SK-N-SH (cell line): ENCODE results near the gene NOTCH3. TPM values are rescaled to one million over a fixed set of nuclear protein-coding genes. Genes with fewer than 3 reads are reported as not detected.

Experiments used
- CTCF ChIA-PET: fragments of 300-600, 350-600 bp; formaldehyde crosslinking; extraction: SDS; loops from one replicate; lab custom pipeline; 2021; lab: Yijun Ruan, JAX
- POLR2A ChIA-PET: fragments of 350-600 bp; sonication (Branson Sonifier 250); formaldehyde crosslinking; extraction: SDS; loops from one replicate; lab custom pipeline; 2020; ENCODE audit warnings: antibody characterized with exemption, inconsistent platforms; lab: Yijun Ruan, JAX
- DNase-seq: peaks from one replicate; pipeline ENCODE4 v3.0.0; 2012
- H2AFZ ChIP-seq: fragments of 200-600 bp; sonication (generic); 2 replicates; pipeline ENCODE4 v1.8.1; 2016; ENCODE audit warnings: antibody characterized with exemption, mild to moderate bottlenecking, low read depth
- H3F3A ChIP-seq: fragments of 200-600 bp; sonication (generic); replicated peaks from 2 replicates; pipeline ENCODE3; 2016; ENCODE audit warnings: antibody characterized with exemption, mild to moderate bottlenecking; ENCODE audit not compliant: insufficient read depth
- H3K27ac ChIP-seq, 2 experiments: fragments of 200-500 bp in 1 of 2; fragments of 200-600 bp in 1 of 2; sonication (Bioruptor generic) in 1 of 2; sonication (generic), shearing (Covaris generic) in 1 of 2; 2 replicates each; pipeline versions ENCODE4 v1.5.1 to v1.6.1; 2014 to 2016; ENCODE audit warnings: low read depth in 2 of 2, inconsistent platforms in 1 of 2, low read length in 1 of 2, mild to moderate bottlenecking in 1 of 2, mixed read lengths in 1 of 2
- H3K27me3 ChIP-seq: fragments of 200-600 bp; sonication (generic), shearing (Covaris generic); 2 replicates; pipeline ENCODE4 v1.6.1; 2016; ENCODE audit warnings: mixed run types; ENCODE audit not compliant: insufficient read depth
- H3K36me3 ChIP-seq, 2 experiments: fragments of 200-500 bp in 1 of 2; fragments of 200-600 bp in 1 of 2; sonication (Bioruptor generic) in 1 of 2; sonication (generic) in 1 of 2; replicated peaks in 1 of 2; 2 replicates each; pipeline versions ENCODE3 to v1.5.1; 2014 to 2016; ENCODE audit warnings: low read length in 1 of 2, mild to moderate bottlenecking in 1 of 2; ENCODE audit not compliant: insufficient read depth in 2 of 2, control insufficient read depth in 1 of 2
- H3K4me1 ChIP-seq, 2 experiments: fragments of 200-500 bp in 1 of 2; fragments of 200-600 bp in 1 of 2; sonication (Bioruptor generic) in 1 of 2; sonication (generic), shearing (Covaris generic) in 1 of 2; 2 replicates each; pipeline versions ENCODE4 v1.5.1 to v1.6.1; 2014 to 2016; ENCODE audit warnings: low read depth in 1 of 2, low read length in 1 of 2, mixed run types in 1 of 2; ENCODE audit not compliant: insufficient read depth in 2 of 2, control insufficient read depth in 1 of 2
- H3K4me2 ChIP-seq: fragments of 200-600 bp; sonication (generic), shearing (Covaris generic); 2 replicates; pipeline ENCODE4 v1.6.1; 2017; ENCODE audit warnings: mixed run types
- H3K4me3 ChIP-seq, 2 experiments: fragments of 200-500 bp in 1 of 2; fragments of 200-600 bp in 1 of 2; sonication (Bioruptor generic) in 1 of 2; sonication (generic), shearing (Covaris generic) in 1 of 2; 2 replicates each; pipeline versions ENCODE4 v1.5.1 to v1.8.1; 2014 to 2016; ENCODE audit warnings: low read depth in 2 of 2, inconsistent platforms in 1 of 2, low read length in 1 of 2, mild to moderate bottlenecking in 1 of 2, mixed read lengths in 1 of 2, moderate library complexity in 1 of 2
- H3K79me2 ChIP-seq: fragments of 200-600 bp; sonication (generic); 2 replicates; pipeline ENCODE4 v1.8.1; 2017; ENCODE audit warnings: mild to moderate bottlenecking; ENCODE audit not compliant: insufficient read depth
- H3K9ac ChIP-seq: fragments of 200-600 bp; sonication (generic); 2 replicates; pipeline ENCODE4 v1.6.1; 2017; ENCODE audit warnings: mixed run types
- H3K9me2 ChIP-seq: fragments of 200-600 bp; sonication (generic); 2 replicates; pipeline ENCODE4 v1.6.1; 2017; ENCODE audit warnings: mixed run types
- H3K9me3 ChIP-seq: fragments of 200-600 bp; sonication (generic); 2 replicates; pipeline ENCODE4 v1.6.1; 2017; ENCODE audit warnings: mixed run types, mild to moderate bottlenecking, moderate library complexity
- H4K20me1 ChIP-seq: fragments of 200-600 bp; sonication (generic); 2 replicates; pipeline ENCODE4 v1.6.1; 2017; ENCODE audit warnings: mild to moderate bottlenecking, mixed run types; ENCODE audit not compliant: insufficient read depth
- FOXM1 ChIP-seq: IDR thresholded peaks from 2 replicates; pipeline ENCODE4 v1.4.0; 2012; ENCODE audit warnings: low read depth, mild to moderate bottlenecking
- MEF2A ChIP-seq: IDR thresholded peaks from 2 replicates; pipeline ENCODE4 v1.4.0; 2012; ENCODE audit warnings: low read depth, borderline replicate concordance
- NFIC ChIP-seq: IDR thresholded peaks from 2 replicates; pipeline ENCODE4 v1.4.0; 2012; ENCODE audit warnings: borderline replicate concordance
- POLR2AphosphoS5 ChIP-seq: IDR thresholded peaks from 2 replicates; pipeline ENCODE4 v1.6.1; 2012; ENCODE audit warnings: low read depth, low read length
- SMC3 ChIP-seq: IDR thresholded peaks from 2 replicates; pipeline ENCODE4 v1.6.1; 2012; ENCODE audit warnings: low read depth, low read length, improper control_type of control experiment
- TCF12 ChIP-seq: IDR thresholded peaks from 2 replicates; pipeline ENCODE4 v1.4.0; 2012
- WGBS: methylation state at CpG from one replicate; pipeline ENCODE4 v1.1.6; 2017; ENCODE audit warnings: low lambda C conversion rate; 5-methylcytosine and 5-hydroxymethylcytosine counted together
- polyA plus RNA-seq, 3 experiments: library from polyadenylated mRNA; depleted of rRNA; stranded (reverse); fragments of >200 nt; gene quantifications; 2 replicates each; pipeline ENCODE4 v1.2.3, GENCODE V29; 2012
- TF ChIP-seq, protein P1 (sequence below): IDR thresholded peaks from 2 replicates; pipeline ENCODE4 v1.4.0; 2012; ENCODE audit warnings: low read depth, borderline replicate concordance

Gene NOTCH3
- polyA plus RNA-seq, 1 of the 3 experiments (the other 2 are of a cell fraction): 7.0 TPM

DNA sequence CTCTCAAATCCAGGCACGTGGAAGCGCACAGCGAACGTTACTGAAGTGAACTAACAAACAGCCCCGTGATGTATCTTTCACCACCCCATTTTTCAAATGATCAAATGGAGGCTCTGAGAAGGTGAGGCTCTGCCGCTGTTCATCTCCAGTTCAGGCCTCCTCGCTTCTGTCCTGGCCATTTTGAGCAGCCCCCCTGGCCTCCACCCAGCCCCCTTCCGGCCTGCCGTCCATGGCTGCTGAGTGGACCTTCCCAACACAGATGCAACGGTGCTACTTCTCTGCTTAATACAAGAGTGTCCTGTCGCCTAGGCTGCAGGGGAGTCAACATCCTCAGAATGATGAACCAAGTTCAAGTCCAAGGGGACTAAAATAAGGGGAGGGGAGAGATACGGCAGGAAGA is 83.9 kb downstream of the NOTCH3 start:
- Histone ChIP-seq H3K9me3 (no peaks in the 10 kb centered on the region), H3K4me1 (no peaks in the 10 kb centered on the region), H3K9ac (no peak overlapping the region), H4K20me1 (0 out of 2 replicates have a peak, but pooled peaks cover 8% of the 10 kb centered on the region), H3K27me3 (no peaks in the 10 kb centered on the region), H3K27ac (no peak overlapping the region), H3K4me2 (no peak overlapping the region), H3K79me2 (no peaks in the 10 kb centered on the region), H3F3A (peaks cover 26% of the 10 kb centered on the region), H3K9me2 (no peaks in the 10 kb centered on the region), H2AFZ (no peak overlapping the region), H3K36me3 (peaks cover 42 to 67% of the 10 kb centered on the region in 2 experiments), H3K4me3 (no peak overlapping the region)
- TF ChIP-seq SMC3: no peak
- POLR2A ChIA-PET: no interaction called here
- CTCF ChIA-PET: interaction anchor here (2.6 kb wide), 1 partner anchor 16 kb away, joined by 7 read pairs; no protein-coding TSS in a partner anchor
- no peak for DNase-seq
- WGBS: 93% methylated on average over 12 of the region's 12 CpGs

- Histone ChIP-seq H3K36me3 (peaks cover 45 to 76% of the 10 kb centered on the region in 2 experiments), H3K4me2 (no peak overlapping the region), H3K27me3 (no peaks in the 10 kb centered on the region), H2AFZ (no peak overlapping the region), H3K79me2 (no peaks in the 10 kb centered on the region), H4K20me1 (0 out of 2 replicates have a peak, but pooled peaks cover 8% of the 10 kb centered on the region), H3K27ac (no peak overlapping the region), H3F3A (peaks cover 26% of the 10 kb centered on the region), H3K4me1 (no peaks in the 10 kb centered on the region), H3K9me3 (no peaks in the 10 kb centered on the region), H3K9me2 (no peaks in the 10 kb centered on the region), H3K9ac (no peak overlapping the region), H3K4me3 (no peak overlapping the region)
- POLR2A ChIA-PET: no interaction called here
- CTCF ChIA-PET: interaction anchor here (2.6 kb wide), 1 partner anchor 15 kb away, joined by 7 read pairs; no protein-coding TSS in a partner anchor
- no peak for TF ChIP-seq TCF12
- no peak for TF ChIP-seq MEF2A
- TF ChIP-seq FOXM1: no peak
- TF ChIP-seq, protein P1, sequence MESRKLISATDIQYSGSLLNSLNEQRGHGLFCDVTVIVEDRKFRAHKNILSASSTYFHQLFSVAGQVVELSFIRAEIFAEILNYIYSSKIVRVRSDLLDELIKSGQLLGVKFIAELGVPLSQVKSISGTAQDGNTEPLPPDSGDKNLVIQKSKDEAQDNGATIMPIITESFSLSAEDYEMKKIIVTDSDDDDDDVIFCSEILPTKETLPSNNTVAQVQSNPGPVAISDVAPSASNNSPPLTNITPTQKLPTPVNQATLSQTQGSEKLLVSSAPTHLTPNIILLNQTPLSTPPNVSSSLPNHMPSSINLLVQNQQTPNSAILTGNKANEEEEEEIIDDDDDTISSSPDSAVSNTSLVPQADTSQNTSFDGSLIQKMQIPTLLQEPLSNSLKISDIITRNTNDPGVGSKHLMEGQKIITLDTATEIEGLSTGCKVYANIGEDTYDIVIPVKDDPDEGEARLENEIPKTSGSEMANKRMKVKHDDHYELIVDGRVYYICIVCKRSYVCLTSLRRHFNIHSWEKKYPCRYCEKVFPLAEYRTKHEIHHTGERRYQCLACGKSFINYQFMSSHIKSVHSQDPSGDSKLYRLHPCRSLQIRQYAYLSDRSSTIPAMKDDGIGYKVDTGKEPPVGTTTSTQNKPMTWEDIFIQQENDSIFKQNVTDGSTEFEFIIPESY: no peak
- peak; percentile 20 for DNase-seq
- 90% methylated on average over 10 of the region's 23 CpGs for WGBS
Measured at GRCh38 chr19:15115762-15116615, 84.8 kb downstream of the NOTCH3 start.

GRCh38 chr19:15115080-15115479 is 85.7 kb downstream of the NOTCH3 start:
- H3K9me3 ChIP-seq: no peaks in the 10 kb centered on the region
- H3F3A ChIP-seq: peaks cover 26% of the 10 kb centered on the region
- TF ChIP-seq NFIC: no peak
- 0 out of 2 replicates have a peak, but pooled peaks have one; percentile 9 for TF ChIP-seq POLR2AphosphoS5
- H2AFZ ChIP-seq: no peak overlapping the region
- no peak overlapping the region for H3K4me2 ChIP-seq
- H4K20me1 ChIP-seq: 0 out of 2 replicates have a peak, but pooled peaks cover 8% of the 10 kb centered on the region
- H3K27ac ChIP-seq: no peak overlapping the region
- ChIA-PET CTCF (interaction anchor here (0.5 to 2.6 kb wide), 2 partner anchors 14 to 1067 kb away, joined by 3 to 7 read pairs; no protein-coding TSS in a partner anchor), POLR2A (interaction anchor here (0.7 kb wide), 1 partner anchor 11 kb away, joined by 4 read pairs; no protein-coding TSS in a partner anchor)
- no peak overlapping the region for H3K4me3 ChIP-seq
- H3K4me1 ChIP-seq: no peaks in the 10 kb centered on the region
- WGBS: 93% methylated on average over 7 of the region's 13 CpGs
- H3K79me2 ChIP-seq: peaks cover 1% of the 10 kb centered on the region; the same call in 1 of the 2 replicates
- no peak overlapping the region for H3K9ac ChIP-seq
- H3K27me3 ChIP-seq: no peaks in the 10 kb centered on the region
- H3K9me2 ChIP-seq: no peaks in the 10 kb centered on the region
- peaks cover 45 to 81% of the 10 kb centered on the region in 2 experiments for H3K36me3 ChIP-seq
- peak; percentile 21 for DNase-seq
